ENCODE measurements around the gene ASCL2. TPM values are rescaled to one million over a fixed set of nuclear protein-coding genes. Genes with fewer than 3 reads are reported as not detected.

The ASCL2 gene
- total and polyA plus RNA-seq, 2 donors (not counting 3 experiments of a cell fraction or from before 2014, with no cell fraction given) = not detected

- Histone ChIP-seq H3K4me1 (ENCODE audit: control insufficient read depth, extremely low read depth, insufficient read depth, low read length) (no peaks in the 10 kb centered on the region), H2AFZ (ENCODE audit: low read depth, low read length) (no peak overlapping the region), H3K27ac (ENCODE audit: insufficient read depth, low read depth, low read length) (no peak overlapping the region), H3K9me1 (replicated peaks; ENCODE audit: control insufficient read depth, extremely low read depth, insufficient read depth, low read length) (no peaks in the 10 kb centered on the region), H3K9ac (replicated peaks; ENCODE audit: extremely low read depth, insufficient read depth, low read length) (no peak overlapping the region), H3K4me3 (replicated peaks in 1 of 3; ENCODE audit: insufficient read depth in 1 of 3, low read depth in 1 of 3, low read length in 3 of 3) (no peak overlapping the region), H3K27me3 (ENCODE audit: control insufficient read depth in 2 of 2, insufficient read depth in 2 of 2, low read length in 2 of 2) (peaks cover 0 to 2% of the 10 kb centered on the region in 2 experiments), H3K36me3 (ENCODE audit: control insufficient read depth in 2 of 2, extremely low read depth in 1 of 2, insufficient read depth in 2 of 2, low read length in 2 of 2) (no peaks in the 10 kb centered on the region), H3K4me2 (ENCODE audit: insufficient read depth, low read length) (no peak overlapping the region), H3K9me3 (replicated peaks; ENCODE audit: control insufficient read depth, insufficient read depth, low read length) (no peaks in the 10 kb centered on the region), H3K79me2 (ENCODE audit: control insufficient read depth, insufficient read depth, low read length) (no peaks in the 10 kb centered on the region), H4K20me1 (replicated peaks; ENCODE audit: control insufficient read depth, extremely low read depth, insufficient read depth, low read length) (no peaks in the 10 kb centered on the region)
- dilution Hi-C loops (cut with MboI; ENCODE audit: extremely low pct_ligation_motif_present, low sequenced_read_pairs) (no loop called here), intact Hi-C loops (cut with micrococcal nuclease) (no loop called here)
- no TSS peak for BruUV-seq (replicated peaks)
- TF ChIP-seq GATA2 (IDR thresholded peaks at IDR 0.05; ENCODE audit: insufficient read depth, insufficient read length, low read depth, low read length) (no peak), MAX (IDR thresholded peaks at IDR 0.05; ENCODE audit: insufficient read depth, insufficient read length) (no peak), POLR2A (IDR thresholded peaks at IDR 0.05; ENCODE audit: low read depth, low read length) (no peak), JUN (IDR thresholded peaks at IDR 0.05; ENCODE audit: borderline replicate concordance, insufficient read depth, insufficient read length, low read depth) (no peak), FOS (IDR thresholded peaks at IDR 0.05; ENCODE audit: borderline replicate concordance, insufficient read depth, low read length) (no peak), CTCF (IDR thresholded peaks at IDR 0.05; ENCODE audit: extremely low read depth in 1 of 2, insufficient read depth in 1 of 2, low read depth in 1 of 2, low read length in 2 of 2) (no peak), POLR2AphosphoS5 (IDR thresholded peaks at IDR 0.05; ENCODE audit: insufficient read depth, low read depth, low read length) (no peak), MYC (IDR thresholded peaks at IDR 0.05; ENCODE audit: low read depth, low read length) (no peak), EZH2 (IDR thresholded peaks at IDR 0.05; ENCODE audit: borderline replicate concordance, low read depth, low read length, severe bottlenecking) (no peak)
- ChIA-PET CTCF (no interaction called here), POLR2A (no interaction called here)
- no peak for DNase-seq (ENCODE audit: low read depth, low spot score)
- no peak for FAIRE-seq
Measured at GRCh38 chr11:2261436-2262230, 8.8 kb downstream of the ASCL2 start.

Data from endothelial cell of umbilical vein (primary cell).